HG02852 (cell line): Measurements from ENCODE around the gene MYH14.

ENCODE experiments used
- ATAC-seq: cut with Tn5 transposase; IDR thresholded peaks from one replicate; pipeline ENCODE4 v1.9.1; 2021; ENCODE audit warnings: mild to moderate bottlenecking, moderate library complexity; ENCODE audit not compliant: unreplicated experiment

The MYH14 gene

GRCh38 chr19:50255115-50255514, 51.7 kb downstream of the MYH14 start:
- ATAC-seq: no peak

GRCh38 chr19:50257141-50257540, 53.7 kb downstream of the MYH14 start:
- no peak for ATAC-seq

GRCh38 chr19:50258918-50259372, 55.5 kb downstream of the MYH14 start:
- ATAC-seq: no peak

GRCh38 chr19:50261446-50261970, 58.1 kb downstream of the MYH14 start:
- ATAC-seq: no peak

- no peak for ATAC-seq
These were observed 59.8 kb downstream of the MYH14 start for GRCh38 chr19:50263176-50263575.

GRCh38 chr19:50264483-50265186, 61.2 kb downstream of the MYH14 start:
- no peak for ATAC-seq

- no peak for ATAC-seq
These were observed 62.6 kb downstream of the MYH14 start for GRCh38 chr19:50266041-50266440.

- no peak for ATAC-seq
These were observed 63.5 kb downstream of the MYH14 start for GRCh38 chr19:50266896-50267295.

- no peak for ATAC-seq
These were observed 64.6 kb downstream of the MYH14 start for GRCh38 chr19:50268041-50268440.

GRCh38 chr19:50268501-50268900, 65.1 kb downstream of the MYH14 start:
- ATAC-seq: no peak

GRCh38 chr19:50269653-50270052, 66.2 kb downstream of the MYH14 start:
- ATAC-seq: no peak

- ATAC-seq: no peak
These were observed 69.0 kb downstream of the MYH14 start for GRCh38 chr19:50272263-50272897.

GRCh38 chr19:50273821-50274220, 70.4 kb downstream of the MYH14 start:
- ATAC-seq: no peak

GRCh38 chr19:50275577-50276368, 72.4 kb downstream of the MYH14 start:
- no peak for ATAC-seq

- ATAC-seq: no peak
These were observed 73.1 kb downstream of the MYH14 start for GRCh38 chr19:50276370-50277063.

- ATAC-seq: no peak
These were observed 74.7 kb downstream of the MYH14 start for GRCh38 chr19:50277966-50278580.

- no peak for ATAC-seq
These were observed 76.7 kb downstream of the MYH14 start for GRCh38 chr19:50280074-50280473.

GRCh38 chr19:50280983-50281382, 77.6 kb downstream of the MYH14 start:
- no peak for ATAC-seq

- ATAC-seq: no peak
These were observed 78.1 kb downstream of the MYH14 start for GRCh38 chr19:50281491-50281890.

GRCh38 chr19:50285833-50286232, 82.4 kb downstream of the MYH14 start:
- no peak for ATAC-seq
